HTERT RPE-1 (cell line): Measurements from ENCODE around the gene METTL23.

Source experiments
- in situ Hi-C: fragments of 300-500 bp; cut with MboI; formaldehyde crosslinking; loops from 4 replicates; pipeline ENCODE4 v1.14.3; 2020; ENCODE audit warnings: low sequenced_read_pairs

The METTL23 gene

GRCh38 chr17:76726776-76727718 lies at the start of gene METTL23:
Gene METTL23, plus strand, starts transcription at chr17:76726839. Its CDS starts 2,872 bp downstream, at chr17:76729711.
- in situ Hi-C loops, result no loop called here

- in situ Hi-C loops, result no loop called here
Measured at GRCh38 chr17:76677406-76677805, 49.2 kb upstream of the METTL23 start.

- in situ Hi-C loops, result no loop called here
Measured at GRCh38 chr17:76678330-76678729, 48.3 kb upstream of the METTL23 start.

- in situ Hi-C loops, result no loop called here
Measured at GRCh38 chr17:76679239-76679638, 47.4 kb upstream of the METTL23 start.

GRCh38 chr17:76681222-76682137 lies 45.2 kb upstream of the METTL23 start:
- in situ Hi-C loops, result no loop called here

GRCh38 chr17:76682296-76682695 lies 44.3 kb upstream of the METTL23 start:
- in situ Hi-C loops, result no loop called here

GRCh38 chr17:76683011-76683755 lies 43.5 kb upstream of the METTL23 start:
- in situ Hi-C loops, result no loop called here

GRCh38 chr17:76683921-76684745 lies 42.5 kb upstream of the METTL23 start:
- in situ Hi-C loops, result no loop called here

GRCh38 chr17:76684756-76685155 lies 41.9 kb upstream of the METTL23 start:
- in situ Hi-C loops, result no loop called here

GRCh38 chr17:76685366-76685765 lies 41.3 kb upstream of the METTL23 start:
- in situ Hi-C loops, result no loop called here

- in situ Hi-C loops, result no loop called here
Measured at GRCh38 chr17:76685846-76686245, 40.8 kb upstream of the METTL23 start.

- in situ Hi-C loops, result no loop called here
Measured at GRCh38 chr17:76686538-76687297, 39.9 kb upstream of the METTL23 start.

GRCh38 chr17:76687298-76688164 lies 39.1 kb upstream of the METTL23 start:
- in situ Hi-C loops, result no loop called here

- in situ Hi-C loops, result no loop called here
Measured at GRCh38 chr17:76688165-76688622, 38.4 kb upstream of the METTL23 start.

GRCh38 chr17:76689859-76690258 lies 36.8 kb upstream of the METTL23 start:
- in situ Hi-C loops, result no loop called here

GRCh38 chr17:76690596-76691280 lies 35.9 kb upstream of the METTL23 start:
- in situ Hi-C loops, result no loop called here

GRCh38 chr17:76691379-76692191 lies 35.1 kb upstream of the METTL23 start:
- in situ Hi-C loops, result no loop called here
